Thyroid gland (tissue), 4 donors: ENCODE results near the gene ACSL6. TPM values are rescaled to one million over a fixed set of nuclear protein-coding genes. Genes with fewer than 3 reads are reported as not detected.

ENCODE experiments used
- DNase-seq, 2 donors: peaks; one replicate each; pipeline ENCODE4 v3.0.0-alpha.2; 2019
- H3K27ac ChIP-seq, 3 donors: fragments of 200-600 bp; sonication (generic); 1 replicate in 2 of 3; 2 replicates in 1 of 3; pipeline ENCODE4 v1.5.1; 2016 to 2019; ENCODE audit warnings: mild to moderate bottlenecking in 1 of 3, moderate library complexity in 1 of 3
- H3K27me3 ChIP-seq: fragments of 200-600 bp; sonication (generic); one replicate; pipeline ENCODE4 v1.5.1; 2019
- H3K36me3 ChIP-seq, 2 donors: fragments of 200-600 bp; sonication (generic); one replicate each; pipeline ENCODE4 v1.5.1; 2016 to 2019
- H3K4me1 ChIP-seq, 2 donors: fragments of 200-600 bp; sonication (generic); one replicate each; pipeline ENCODE4 v1.5.1; 2017 to 2019
- H3K4me3 ChIP-seq, 3 donors: fragments of 200-600 bp; sonication (generic); replicated peaks in 1 of 3; 1 replicate in 2 of 3; 2 replicates in 1 of 3; pipeline ENCODE4 v1.5.1; 2016; ENCODE audit warnings: mild to moderate bottlenecking in 1 of 3
- H3K9me3 ChIP-seq: fragments of 200-600 bp; sonication (generic); one replicate; pipeline ENCODE4 v1.5.1; 2017
- CTCF ChIP-seq, 6 experiments: fragments of 200-600 bp in 3 of 6; fragments of 450-650 bp in 3 of 6; sonication (generic) in 3 of 6; IDR thresholded peaks; one replicate each; pipeline ENCODE4 v1.5.1; 2016 to 2019; ENCODE audit warnings: antibody characterized with exemption in 6 of 6, mild to moderate bottlenecking in 2 of 6, inconsistent platforms in 1 of 6, moderate library complexity in 1 of 6
- POLR2A ChIP-seq, 2 donors: fragments of 450-650 bp; IDR thresholded peaks; one replicate each; pipeline ENCODE4 v1.6.1; 2017; ENCODE audit warnings: antibody characterized with exemption in 2 of 2, mild to moderate bottlenecking in 2 of 2, moderate library complexity in 1 of 2
- WGBS, 2 donors: methylation state at CpG; one replicate each; pipeline ENCODE4 v1.1.5; 2017; 5-methylcytosine and 5-hydroxymethylcytosine counted together
- intact Hi-C: fragments of 100-400 bp; cut with DNase I; formaldehyde crosslinking; loops from one replicate; pipeline ENCODE4 v1.15.1; 2023
- total RNA-seq, 4 donors: library from RNA; depleted of rRNA; stranded (reverse); fragments of >200 nt; gene quantifications; one replicate each; pipeline ENCODE4 v1.2.3, GENCODE V29; 2016

ACSL6 gene
- total RNA-seq, 4 donors from 2014 or later: 0.71 to 6.2 (median 1.2) TPM

DNA sequence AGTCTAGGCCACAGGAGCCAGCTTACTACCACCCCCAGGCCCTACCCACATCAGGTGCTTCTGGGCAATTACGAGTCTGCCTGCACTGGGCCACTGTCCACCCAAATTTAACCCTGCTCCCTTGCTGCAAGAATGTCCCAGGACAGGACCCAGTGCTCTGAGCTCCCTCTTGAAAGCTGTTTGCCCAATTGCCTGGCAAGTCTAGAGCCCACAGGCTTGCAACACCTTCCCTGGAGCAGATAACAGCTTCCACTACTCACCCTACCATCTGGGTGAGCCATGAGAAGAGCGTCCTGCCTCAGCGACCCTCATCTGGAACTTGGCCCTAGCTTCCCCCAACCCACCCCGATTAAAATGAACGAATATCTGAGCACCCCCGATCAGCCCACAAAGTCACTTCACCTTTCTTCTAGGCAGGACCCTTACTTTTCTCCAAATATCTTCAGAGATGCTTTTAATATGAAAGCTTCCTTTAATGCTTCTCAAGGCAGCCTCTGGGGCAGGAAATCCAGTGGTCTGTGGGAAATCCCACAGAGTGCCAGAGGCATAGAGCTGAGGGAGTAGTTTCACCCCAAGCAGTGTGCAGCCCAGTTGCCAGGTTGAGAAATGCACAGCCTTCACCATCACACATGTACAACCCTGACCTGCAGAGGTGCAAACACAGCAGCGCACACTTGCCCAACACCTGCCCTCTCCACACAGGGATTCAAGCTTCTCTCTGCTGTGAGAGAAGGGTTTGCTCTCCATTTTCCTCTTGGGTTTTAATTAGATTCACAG lies 10.6 kb downstream of the ACSL6 start:
- WGBS, 2 donors: 85 to 89% methylated on average over 7 of the region's 7 CpGs
- no peak for TF ChIP-seq POLR2A (IDR thresholded peaks at IDR 0.05)
- intact Hi-C loops: loop anchor here (10.0 kb wide), 1 partner anchor 186 kb away; no protein-coding TSS in a partner anchor

DNA sequence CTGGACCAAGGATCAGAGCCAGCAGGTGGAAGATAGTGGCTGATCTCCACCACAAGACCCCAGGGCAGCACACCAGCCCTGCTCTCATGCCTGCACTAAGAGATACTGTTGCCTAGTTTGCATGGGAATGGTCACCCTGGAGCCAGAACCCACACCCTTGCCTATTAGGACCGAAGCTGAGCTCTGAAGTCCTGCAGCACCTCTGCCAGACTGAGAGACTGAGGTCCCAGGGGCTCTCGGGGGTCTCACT lies 11.3 kb downstream of the ACSL6 start:
- no peaks in the 10 kb centered on the region for H3K27me3 ChIP-seq
- H3K4me3 ChIP-seq: no peak overlapping the region
- no peak overlapping the region for H3K27ac ChIP-seq
- intact Hi-C loops: loop anchor here (10.0 kb wide), 1 partner anchor 185 kb away; no protein-coding TSS in a partner anchor
- WGBS, 2 donors: 82% methylated on average over 2 of the region's 2 CpGs; no CpG with 5 or more reads in 1 of the 2 donors
- DNase-seq: no peak
- TF ChIP-seq CTCF (IDR thresholded peaks at IDR 0.05) (no peak), POLR2A (IDR thresholded peaks at IDR 0.05) (no peak)
- H3K9me3 ChIP-seq: no peaks in the 10 kb centered on the region
- H3K36me3 ChIP-seq: no peaks in the 10 kb centered on the region
- no peaks in the 10 kb centered on the region for H3K4me1 ChIP-seq

More for the DNA sequence above, 10.6 kb downstream of the ACSL6 start:
- no peaks in the 10 kb centered on the region for H3K27me3 ChIP-seq
- no peaks in the 10 kb centered on the region for H3K36me3 ChIP-seq
- H3K4me3 ChIP-seq: no peak overlapping the region
- no peaks in the 10 kb centered on the region for H3K9me3 ChIP-seq
- H3K4me1 ChIP-seq: no peaks in the 10 kb centered on the region
- H3K27ac ChIP-seq: no peak overlapping the region
- DNase-seq: no peak

- no peaks in the 10 kb centered on the region for H3K4me1 ChIP-seq
- no peaks in the 10 kb centered on the region for H3K9me3 ChIP-seq
- no peaks in the 10 kb centered on the region for H3K27me3 ChIP-seq
- H3K27ac ChIP-seq: no peak overlapping the region
- 51 to 56% methylated on average over 7 to 13 of the region's 13 CpGs for WGBS, 2 donors
- H3K36me3 ChIP-seq: no peaks in the 10 kb centered on the region
- TF ChIP-seq CTCF (IDR thresholded peaks at IDR 0.05) (no peak), POLR2A (IDR thresholded peaks at IDR 0.05) (no peak)
- no peak overlapping the region for H3K4me3 ChIP-seq
- intact Hi-C loops: loop anchor here (10.0 kb wide), 1 partner anchor 185 kb away; no protein-coding TSS in a partner anchor
- DNase-seq: no peak
These were observed 11.8 kb downstream of the ACSL6 start for GRCh38 chr5:131999441-132000240.

GRCh38 chr5:131999041-131999440 lies 12.4 kb downstream of the ACSL6 start:
- no peak overlapping the region for H3K27ac ChIP-seq
- WGBS, 2 donors: 83 to 93% methylated on average over 2 of the region's 2 CpGs

More at GRCh38 chr5:131999041-131999440, 12.4 kb downstream of the ACSL6 start:
- H3K36me3 ChIP-seq: no peaks in the 10 kb centered on the region
- no peaks in the 10 kb centered on the region for H3K27me3 ChIP-seq
- H3K9me3 ChIP-seq: no peaks in the 10 kb centered on the region
- H3K4me3 ChIP-seq: no peak overlapping the region
- intact Hi-C loops: no loop called here
- no peak for DNase-seq
- TF ChIP-seq CTCF (IDR thresholded peaks at IDR 0.05) (no peak), POLR2A (IDR thresholded peaks at IDR 0.05) (no peak)
- H3K4me1 ChIP-seq: no peaks in the 10 kb centered on the region
